RWPE1 (cell line): ENCODE data around the gene SERPINF2.

Source experiments
- CTCF ChIA-PET: fragments of 350-600 bp; sonication (Branson Sonifier 250); formaldehyde crosslinking; extraction: SDS; loops from one replicate; lab custom pipeline; 2021; lab: Yijun Ruan, JAX
- POLR2A ChIA-PET: fragments of 400-600 bp; formaldehyde crosslinking; extraction: SDS; loops from one replicate; lab custom pipeline; 2020; ENCODE audit warnings: antibody characterized with exemption; ENCODE audit not compliant: low non-redundant PET; lab: Yijun Ruan, JAX
- DNase-seq: peaks from one replicate; pipeline ENCODE4 v3.0.0; 2012; ENCODE audit warnings: low spot score
- H3K27ac ChIP-seq: fragments of 450-650 bp; 2 replicates; pipeline ENCODE4 v1.5.1; 2017
- TF ChIP-seq, protein P1 (sequence below): fragments of 450-650 bp; conservative IDR thresholded peaks from 2 replicates; pipeline ENCODE4 v1.5.1; 2017; ENCODE audit warnings: low read depth, mild to moderate bottlenecking

SERPINF2 gene

DNA sequence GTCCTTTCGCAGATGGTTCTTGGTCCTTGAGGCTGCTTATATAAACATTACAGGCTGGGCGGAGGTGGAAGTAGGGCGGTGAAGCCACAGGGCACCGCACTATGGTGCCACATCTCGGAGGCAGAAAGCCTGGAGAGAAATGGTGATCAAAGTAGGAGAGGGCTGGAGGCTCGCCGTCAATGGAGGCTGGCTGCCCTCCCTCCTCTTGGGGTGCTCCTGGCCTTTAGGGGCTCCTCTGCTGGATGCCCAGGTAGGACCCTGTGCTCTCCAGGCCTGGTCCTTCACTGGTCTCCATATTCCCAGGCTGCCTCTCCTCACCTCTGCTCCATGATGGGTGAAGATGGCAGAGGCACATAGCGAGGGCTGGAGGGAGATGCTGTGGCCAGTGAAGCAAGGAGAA is 30.4 kb upstream of the SERPINF2 start:
- ChIA-PET CTCF (interaction anchor here (0.6 kb wide), 2 partner anchors 8 to 17 kb away, joined by 3 to 6 read pairs; no protein-coding TSS in a partner anchor), POLR2A (no interaction called here)
- H3K27ac ChIP-seq = peak overlapping the region; percentile 99
- TF ChIP-seq, protein P1, sequence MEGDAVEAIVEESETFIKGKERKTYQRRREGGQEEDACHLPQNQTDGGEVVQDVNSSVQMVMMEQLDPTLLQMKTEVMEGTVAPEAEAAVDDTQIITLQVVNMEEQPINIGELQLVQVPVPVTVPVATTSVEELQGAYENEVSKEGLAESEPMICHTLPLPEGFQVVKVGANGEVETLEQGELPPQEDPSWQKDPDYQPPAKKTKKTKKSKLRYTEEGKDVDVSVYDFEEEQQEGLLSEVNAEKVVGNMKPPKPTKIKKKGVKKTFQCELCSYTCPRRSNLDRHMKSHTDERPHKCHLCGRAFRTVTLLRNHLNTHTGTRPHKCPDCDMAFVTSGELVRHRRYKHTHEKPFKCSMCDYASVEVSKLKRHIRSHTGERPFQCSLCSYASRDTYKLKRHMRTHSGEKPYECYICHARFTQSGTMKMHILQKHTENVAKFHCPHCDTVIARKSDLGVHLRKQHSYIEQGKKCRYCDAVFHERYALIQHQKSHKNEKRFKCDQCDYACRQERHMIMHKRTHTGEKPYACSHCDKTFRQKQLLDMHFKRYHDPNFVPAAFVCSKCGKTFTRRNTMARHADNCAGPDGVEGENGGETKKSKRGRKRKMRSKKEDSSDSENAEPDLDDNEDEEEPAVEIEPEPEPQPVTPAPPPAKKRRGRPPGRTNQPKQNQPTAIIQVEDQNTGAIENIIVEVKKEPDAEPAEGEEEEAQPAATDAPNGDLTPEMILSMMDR = no peak
- no peak for DNase-seq

DNA sequence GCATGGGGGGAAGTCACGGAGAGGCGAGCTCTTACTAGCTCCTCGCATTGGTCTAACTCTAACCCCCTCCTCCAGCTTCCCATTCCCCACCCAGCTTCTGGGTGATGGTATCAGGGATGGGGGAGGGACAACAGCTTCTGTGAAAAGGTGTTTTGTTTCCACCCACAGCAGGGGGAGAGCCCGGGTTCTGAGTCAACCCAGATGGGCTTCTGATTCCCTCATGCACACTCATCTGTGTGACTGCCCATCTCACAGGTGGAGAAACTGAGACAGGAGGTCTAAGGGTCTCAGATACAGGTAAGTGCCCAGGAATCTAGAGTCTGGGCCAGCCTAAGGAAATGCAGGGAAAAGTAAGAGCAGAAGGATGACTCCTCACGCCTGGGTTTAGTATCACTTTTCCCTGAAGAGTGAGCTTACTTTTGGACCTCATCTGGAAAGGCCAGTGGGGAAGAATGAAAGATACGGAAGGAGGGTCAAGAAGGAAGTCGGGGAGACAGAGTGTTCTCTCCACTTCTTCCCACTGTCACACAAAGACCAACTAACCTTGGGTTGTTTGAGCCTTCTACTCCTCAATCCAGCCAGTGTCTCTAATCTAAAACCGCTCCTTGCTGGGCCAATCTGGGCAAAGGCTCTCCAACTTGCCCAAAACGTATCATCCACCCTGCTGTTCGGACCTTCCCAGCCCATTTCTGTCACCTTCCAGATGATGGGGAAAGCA is 29.4 kb upstream of the SERPINF2 start:
- CTCF ChIA-PET = interaction anchor here (0.6 to 1.5 kb wide), 8 partner anchors 14 to 385 kb away, joined by 3 to 4 read pairs (median 3); no protein-coding TSS in a partner anchor
- POLR2A ChIA-PET = no interaction called here
- DNase-seq = no peak
- H3K27ac ChIP-seq = peak overlapping the region; percentile 99
- TF ChIP-seq, protein P1 = no peak

DNA sequence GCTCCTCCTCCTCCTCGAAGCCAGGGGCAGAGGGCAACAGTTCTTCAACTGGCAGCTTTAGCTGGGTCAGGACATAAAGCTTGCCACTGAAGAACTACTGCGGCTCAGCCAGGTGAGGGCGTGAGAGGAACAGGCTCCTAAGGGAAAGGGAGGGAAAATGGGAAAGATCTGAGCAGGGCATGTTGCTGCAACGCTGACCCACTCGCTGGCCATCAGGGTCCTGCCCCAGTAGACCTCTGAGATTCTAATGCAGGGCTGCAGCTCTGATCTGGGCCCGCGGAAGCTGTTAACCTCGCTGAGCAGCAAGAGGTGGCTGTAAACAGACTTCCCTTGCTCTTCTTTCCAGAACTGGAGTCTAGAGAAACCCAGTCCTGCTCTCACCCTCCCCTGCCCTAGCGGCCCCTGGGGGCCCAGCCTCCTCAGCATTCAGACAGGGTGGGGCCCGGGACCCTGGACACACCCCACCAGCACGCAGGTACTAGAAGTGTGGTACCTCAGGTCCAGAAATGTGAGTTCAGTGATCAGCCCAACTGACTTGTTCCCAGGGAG is 28.7 kb upstream of the SERPINF2 start:
- peak; percentile 35 for DNase-seq
- peak overlapping the region; percentile 99 for H3K27ac ChIP-seq
- CTCF ChIA-PET = interaction anchor here (0.6 to 1.5 kb wide), 7 partner anchors 15 to 384 kb away, joined by 3 to 4 read pairs (median 3); no protein-coding TSS in a partner anchor

DNA sequence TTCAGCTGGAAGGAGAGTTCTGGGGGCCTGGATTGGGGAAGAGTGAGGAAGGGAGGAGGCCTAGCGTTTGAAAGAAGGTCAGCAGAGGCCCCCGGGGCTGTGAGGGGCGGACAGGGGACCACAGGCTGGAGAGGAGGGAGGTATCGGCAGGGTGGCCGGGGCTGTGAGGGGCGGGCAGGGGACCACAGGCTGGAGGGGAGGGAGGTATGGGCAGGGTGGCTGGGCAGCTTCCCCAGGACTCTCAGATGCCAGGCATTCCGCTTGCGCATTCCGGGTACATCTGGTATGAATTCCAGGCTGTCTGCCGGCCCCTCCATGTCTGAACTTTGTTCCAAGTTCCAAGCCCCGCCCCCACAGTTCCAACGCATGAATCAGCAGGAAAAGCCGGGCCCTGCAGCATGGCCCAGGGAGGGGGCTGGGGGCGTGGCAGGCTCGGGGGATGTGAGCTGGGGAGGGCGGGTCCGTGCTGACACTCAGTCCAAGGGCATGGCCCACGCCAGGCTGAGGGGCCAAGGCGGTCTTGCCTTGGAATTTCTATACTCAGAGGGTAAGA is 28.2 kb upstream of the SERPINF2 start:
- TF ChIP-seq, protein P1 = no peak
- peak overlapping the region; percentile 99 for H3K27ac ChIP-seq
- CTCF ChIA-PET = interaction anchor here (0.7 to 1.5 kb wide), 2 partner anchors 16 to 82 kb away, joined by 3 read pairs; no protein-coding TSS in a partner anchor
- POLR2A ChIA-PET = interaction anchor here (0.7 to 1.2 kb wide), 3 partner anchors 30 to 686 kb away, joined by 3 read pairs; partner anchors contain the start of gene PRPF8
- DNase-seq = peak; percentile 95

More for the DNA sequence above, 28.7 kb upstream of the SERPINF2 start:
- TF ChIP-seq, protein P1 = peak; percentile 79
- POLR2A ChIA-PET = interaction anchor here (0.7 to 1.2 kb wide), 3 partner anchors 30 to 686 kb away, joined by 3 read pairs; partner anchors contain the start of gene PRPF8

DNA sequence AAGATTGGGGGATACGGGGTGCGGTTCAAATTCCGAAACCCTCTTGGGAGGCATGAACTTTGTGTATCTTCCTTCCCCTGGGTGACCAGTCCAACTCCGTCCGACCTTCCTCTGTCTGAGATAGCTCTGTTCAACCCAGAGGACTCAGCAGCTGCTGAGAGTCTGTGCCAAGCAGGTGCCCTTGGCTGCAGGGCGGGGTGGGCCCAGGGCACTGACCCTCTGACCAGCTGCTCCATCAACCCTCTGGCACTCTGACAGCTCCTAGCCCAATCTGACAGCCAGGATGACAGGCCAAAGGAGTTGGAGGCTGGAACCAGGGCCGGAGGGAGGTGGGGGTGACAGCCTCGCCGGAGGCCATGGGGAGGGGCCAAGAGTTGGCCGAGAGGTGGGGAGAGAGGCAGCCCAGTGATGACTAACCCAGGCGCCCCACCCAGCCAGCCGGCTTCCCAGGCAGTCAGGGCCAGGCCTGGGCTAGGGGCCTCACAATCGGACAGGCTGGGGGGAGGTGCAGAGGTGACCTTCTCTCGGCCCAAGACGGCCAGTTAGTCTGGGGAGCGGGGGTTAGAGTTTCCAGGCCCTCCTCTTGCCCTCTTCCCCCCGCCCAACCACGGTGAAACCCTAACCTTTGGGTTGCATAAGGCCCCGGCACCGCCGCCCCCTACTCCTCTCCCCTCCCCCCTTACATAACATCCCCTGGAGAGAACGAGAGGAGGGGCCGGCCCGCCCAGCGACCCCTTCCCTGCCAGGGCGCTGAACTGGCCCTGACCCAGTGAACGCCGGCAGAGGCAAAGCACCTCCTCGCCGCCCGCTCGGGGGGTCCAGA is 27.5 kb upstream of the SERPINF2 start:
- H3K27ac ChIP-seq = peak overlapping the region; percentile 99
- TF ChIP-seq, protein P1 = no peak
- DNase-seq = peak; percentile 93
- ChIA-PET POLR2A (interaction anchor here (1.2 to 2.2 kb wide), 3 partner anchors 31 to 114 kb away, joined by 3 to 7 read pairs (median 5); partner anchors contain the start of genes PRPF8, RPA1 and SMYD4), CTCF (no interaction called here)

DNA sequence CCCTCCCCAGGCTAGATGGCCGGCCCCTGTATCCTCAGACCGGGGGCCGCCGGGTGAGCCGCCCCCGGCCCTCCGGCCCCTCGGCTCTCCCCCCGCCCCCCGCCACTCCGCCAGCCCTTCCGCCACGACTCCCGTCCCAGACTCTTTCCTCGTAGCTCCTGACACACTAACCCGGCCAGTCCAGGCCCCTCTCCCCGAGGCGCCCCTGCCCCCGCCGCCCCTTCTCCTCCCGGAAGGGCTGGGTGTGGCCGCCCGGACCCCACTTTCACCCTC is 26.9 kb upstream of the SERPINF2 start:
- TF ChIP-seq, protein P1 = no peak
- no peak for DNase-seq
- POLR2A ChIA-PET = interaction anchor here (1.8 to 2.2 kb wide), 2 partner anchors 32 to 114 kb away, joined by 5 to 7 read pairs; partner anchors contain the start of genes PRPF8, RPA1 and SMYD4
- peak overlapping the region; percentile 99 for H3K27ac ChIP-seq
- CTCF ChIA-PET = no interaction called here
